Activated T-helper 2 cell treated with anti-CD3 and anti-CD28 coated beads, Interferon-gamma antibody, Interleukin-2, Interleukin-4, amounts not matched to agents 10 μg/mL and 5 μg/mL and 100 μg/mL, durations not matched to agents 14 hours and 24 hours and 36 hours (primary cell): Measurements from ENCODE around the gene KRT27. TPM values are rescaled to one million over a fixed set of nuclear protein-coding genes. Genes with fewer than 3 reads are reported as not detected.
"Not testable (repeated sequence)": the region's sequence is repeated elsewhere in the genome, so short reads cannot be mapped to it uniquely, and the experiment has no call there.

Experiments used
- DNase-seq: peaks from one replicate; pipeline ENCODE4 v3.0.0; 2021; ENCODE audit warnings: low spot score
- H3K27ac Mint-ChIP-seq: one replicate; pipeline ENCODE4 v1.8.0; 2021; ENCODE audit warnings: mixed read lengths
- H3K27me3 Mint-ChIP-seq: one replicate; pipeline ENCODE4 v1.8.0; 2021; ENCODE audit warnings: low read depth, mixed read lengths
- H3K36me3 Mint-ChIP-seq: one replicate; pipeline ENCODE4 v1.8.0; 2021; ENCODE audit warnings: low read depth, mixed read lengths
- H3K4me1 Mint-ChIP-seq: one replicate; pipeline ENCODE4 v1.8.0; 2021; ENCODE audit warnings: low read depth, mixed read lengths
- H3K4me3 Mint-ChIP-seq: one replicate; pipeline ENCODE4 v1.8.0; 2021; ENCODE audit warnings: low read depth, mild to moderate bottlenecking, moderate library complexity, mixed read lengths
- H3K9me3 Mint-ChIP-seq: one replicate; pipeline ENCODE4 v1.8.0; 2021; ENCODE audit warnings: mixed read lengths
- intact Hi-C: fragments of 100-400 bp; cut with micrococcal nuclease; formaldehyde crosslinking; loops from one replicate; pipeline ENCODE4 v1.15.1; 2023
- total RNA-seq: library from RNA; stranded (reverse); gene quantifications from 2 replicates; pipeline ENCODE4 v1.2.3, GENCODE V29; 2022

KRT27 gene
- total RNA-seq, 1 donor from 2014 or later: not detected

- no peak for DNase-seq
- Mint-ChIP-seq H3K27me3 (peaks cover 55% of the 10 kb centered on the region), H3K9me3 (no peaks in the 10 kb centered on the region), H3K36me3 (no peaks in the 10 kb centered on the region), H3K27ac (no peak overlapping the region), H3K4me1 (no peaks in the 10 kb centered on the region), H3K4me3 (no peak overlapping the region)
- intact Hi-C loops: no loop called here
These were observed 4.9 kb downstream of the KRT27 start for GRCh38 chr17:40777459-40777858.

GRCh38 chr17:40775945-40776344 is 6.4 kb downstream of the KRT27 start:
- intact Hi-C loops: no loop called here
- no peak for DNase-seq
- peaks cover 61% of the 10 kb centered on the region for H3K27me3 Mint-ChIP-seq
- no peaks in the 10 kb centered on the region for H3K36me3 Mint-ChIP-seq
- no peak overlapping the region for H3K27ac Mint-ChIP-seq
- no peaks in the 10 kb centered on the region for H3K4me1 Mint-ChIP-seq
- H3K9me3 Mint-ChIP-seq: no peaks in the 10 kb centered on the region
- H3K4me3 Mint-ChIP-seq: no peak overlapping the region

GRCh38 chr17:40772101-40772500 is 10.2 kb downstream of the KRT27 start, which contains the start of gene KRT26:
TSS of gene KRT26 (minus strand) at chr17:40772201. CDS start at chr17:40772113, 88 bp downstream.
- no peak within 1 kb of the TSS for H3K4me3 Mint-ChIP-seq
- H3K36me3 Mint-ChIP-seq: no peaks in the 10 kb centered on the region
- DNase-seq: no peak
- no peaks in the 10 kb centered on the region for H3K4me1 Mint-ChIP-seq
- peaks cover 37% of the 10 kb centered on the region for H3K27me3 Mint-ChIP-seq
- intact Hi-C loops: no loop called here
- H3K27ac Mint-ChIP-seq: no peak within 1 kb of the TSS
- H3K9me3 Mint-ChIP-seq: no peaks in the 10 kb centered on the region

GRCh38 chr17:40765657-40766056 is 16.7 kb downstream of the KRT27 start:
- no peaks in the 10 kb centered on the region for H3K36me3 Mint-ChIP-seq
- H3K4me1 Mint-ChIP-seq: no peaks in the 10 kb centered on the region
- no peak overlapping the region for H3K27ac Mint-ChIP-seq
- intact Hi-C loops: no loop called here
- H3K9me3 Mint-ChIP-seq: peaks cover 25% of the 10 kb centered on the region
- H3K4me3 Mint-ChIP-seq: no peak overlapping the region
- no peak for DNase-seq
- H3K27me3 Mint-ChIP-seq: peaks cover 13% of the 10 kb centered on the region

GRCh38 chr17:40763752-40764151 is 18.6 kb downstream of the KRT27 start:
- peaks cover 13% of the 10 kb centered on the region for H3K27me3 Mint-ChIP-seq
- intact Hi-C loops: no loop called here

GRCh38 chr17:40760105-40761016 is 22.0 kb downstream of the KRT27 start:
- H3K9me3 Mint-ChIP-seq: peaks cover 56% of the 10 kb centered on the region
- intact Hi-C loops: no loop called here
- H3K4me1 Mint-ChIP-seq: no peaks in the 10 kb centered on the region
- H3K4me3 Mint-ChIP-seq: no peak overlapping the region
- H3K27me3 Mint-ChIP-seq: peaks cover 20% of the 10 kb centered on the region
- H3K36me3 Mint-ChIP-seq: no peaks in the 10 kb centered on the region
- no peak overlapping the region for H3K27ac Mint-ChIP-seq
- no peak for DNase-seq

More at GRCh38 chr17:40763752-40764151, 18.6 kb downstream of the KRT27 start:
- Mint-ChIP-seq H3K4me3 (no peak overlapping the region), H3K9me3 (peaks cover 44% of the 10 kb centered on the region), H3K4me1 (no peaks in the 10 kb centered on the region), H3K27ac (no peak overlapping the region), H3K36me3 (no peaks in the 10 kb centered on the region)
- no peak for DNase-seq

- peaks cover 31% of the 10 kb centered on the region for H3K27me3 Mint-ChIP-seq
These were observed 27.1 kb downstream of the KRT27 start, which contains the start of gene KRT25 for GRCh38 chr17:40755231-40755630. TSS of gene KRT25 (minus strand) at chr17:40755331. CDS start at chr17:40755271, 60 bp downstream.

GRCh38 chr17:40753804-40754203 is 28.5 kb downstream of the KRT27 start:
- Mint-ChIP-seq H3K9me3 (peaks cover 12% of the 10 kb centered on the region), H3K4me1 (no peaks in the 10 kb centered on the region), H3K4me3 (no peak overlapping the region), H3K27ac (no peak overlapping the region), H3K36me3 (no peaks in the 10 kb centered on the region), H3K27me3 (peaks cover 33% of the 10 kb centered on the region)
- DNase-seq: no peak
- intact Hi-C loops: no loop called here

More at GRCh38 chr17:40755231-40755630, 27.1 kb downstream of the KRT27 start, which contains the start of gene KRT25:
- intact Hi-C loops: no loop called here
- H3K36me3 Mint-ChIP-seq: no peaks in the 10 kb centered on the region
- no peaks in the 10 kb centered on the region for H3K4me1 Mint-ChIP-seq
- no peak within 1 kb of the TSS for H3K27ac Mint-ChIP-seq
- DNase-seq: no peak
- peaks cover 26% of the 10 kb centered on the region for H3K9me3 Mint-ChIP-seq
- no peak within 1 kb of the TSS for H3K4me3 Mint-ChIP-seq

- H3K4me1 Mint-ChIP-seq: no peaks in the 10 kb centered on the region
- H3K36me3 Mint-ChIP-seq: no peaks in the 10 kb centered on the region
- H3K27ac Mint-ChIP-seq: no peak overlapping the region
- H3K4me3 Mint-ChIP-seq: no peak overlapping the region
- DNase-seq: no peak
- intact Hi-C loops: no loop called here
- H3K27me3 Mint-ChIP-seq: peaks cover 32% of the 10 kb centered on the region
- peaks cover 3% of the 10 kb centered on the region for H3K9me3 Mint-ChIP-seq
These were observed 31.3 kb downstream of the KRT27 start for GRCh38 chr17:40751065-40751464.

- DNase-seq: no peak
- intact Hi-C loops: no loop called here
- no peak overlapping the region for H3K27ac Mint-ChIP-seq
These were observed 32.0 kb downstream of the KRT27 start for GRCh38 chr17:40750391-40750790.

GRCh38 chr17:40748666-40749065 is 33.7 kb downstream of the KRT27 start:
- H3K4me3 Mint-ChIP-seq, H3K4me1 Mint-ChIP-seq, intact Hi-C loops, H3K9me3 Mint-ChIP-seq, DNase-seq, H3K27ac Mint-ChIP-seq, H3K36me3 Mint-ChIP-seq: not testable (repeated sequence)
- H3K27me3 Mint-ChIP-seq: peaks cover 46% of the 10 kb centered on the region

More at GRCh38 chr17:40750391-40750790, 32.0 kb downstream of the KRT27 start:
- peaks cover 3% of the 10 kb centered on the region for H3K9me3 Mint-ChIP-seq
- H3K36me3 Mint-ChIP-seq: no peaks in the 10 kb centered on the region
- H3K27me3 Mint-ChIP-seq: peaks cover 32% of the 10 kb centered on the region
- no peak overlapping the region for H3K4me3 Mint-ChIP-seq
- no peaks in the 10 kb centered on the region for H3K4me1 Mint-ChIP-seq

GRCh38 chr17:40738553-40738952 is 43.8 kb downstream of the KRT27 start:
- H3K4me3 Mint-ChIP-seq: no peak overlapping the region
- intact Hi-C loops: no loop called here
- H3K27ac Mint-ChIP-seq: no peak overlapping the region
- H3K9me3 Mint-ChIP-seq: peaks cover 7% of the 10 kb centered on the region
- H3K27me3 Mint-ChIP-seq: peaks cover 38% of the 10 kb centered on the region
- DNase-seq: no peak
- no peaks in the 10 kb centered on the region for H3K4me1 Mint-ChIP-seq
- H3K36me3 Mint-ChIP-seq: no peaks in the 10 kb centered on the region

GRCh38 chr17:40735016-40735415 is 47.3 kb downstream of the KRT27 start:
- no peak for DNase-seq
- no peaks in the 10 kb centered on the region for H3K9me3 Mint-ChIP-seq
- no peak overlapping the region for H3K4me3 Mint-ChIP-seq
- no peaks in the 10 kb centered on the region for H3K36me3 Mint-ChIP-seq
- H3K27me3 Mint-ChIP-seq: peaks cover 55% of the 10 kb centered on the region
- H3K4me1 Mint-ChIP-seq: no peaks in the 10 kb centered on the region
- H3K27ac Mint-ChIP-seq: no peak overlapping the region
- intact Hi-C loops: no loop called here
